Thymus (tissue), 11 donors: ENCODE results near the gene GALNT10. TPM values are rescaled to one million over a fixed set of nuclear protein-coding genes. Genes with fewer than 3 reads are reported as not detected.
A peak's percentile ranks its signal among the peaks of the same experiment; 100 is the strongest.

Source experiments
- DNase-seq, 9 donors: peaks; one replicate each; pipeline ENCODE4 v3.0.0-alpha.2; 2013; ENCODE audit warnings: low spot score in 9 of 9, low read depth in 6 of 9, missing footprints in 1 of 9
- H3K27ac ChIP-seq, 2 donors: one replicate each; pipeline ENCODE4 v1.5.1; 2013; ENCODE audit warnings: control low read depth in 1 of 2, low read depth in 1 of 2, low read length in 1 of 2, mild to moderate bottlenecking in 1 of 2, moderate library complexity in 1 of 2
- H3K27me3 ChIP-seq, 2 donors: one replicate each; pipeline ENCODE4 v1.5.1; 2013; ENCODE audit warnings: low read length in 1 of 2; ENCODE audit not compliant: control insufficient read depth in 2 of 2, insufficient read depth in 1 of 2
- H3K36me3 ChIP-seq, 2 donors: one replicate each; pipeline ENCODE4 v1.5.1; 2013; ENCODE audit warnings: low read length in 1 of 2, mild to moderate bottlenecking in 1 of 2, moderate library complexity in 1 of 2; ENCODE audit not compliant: control insufficient read depth in 2 of 2, insufficient read depth in 2 of 2
- H3K4me1 ChIP-seq, 2 donors: one replicate each; pipeline ENCODE4 v1.5.1; 2013; ENCODE audit warnings: low read length in 2 of 2; ENCODE audit not compliant: control insufficient read depth in 2 of 2, insufficient read depth in 2 of 2
- H3K4me3 ChIP-seq, 2 donors: one replicate each; pipeline ENCODE4 v1.5.1; 2013; ENCODE audit warnings: low read length in 2 of 2, control low read depth in 1 of 2, mild to moderate bottlenecking in 1 of 2
- H3K9me3 ChIP-seq, 2 donors: one replicate each; pipeline ENCODE4 v1.5.1; 2013; ENCODE audit warnings: low read length in 1 of 2, mild to moderate bottlenecking in 1 of 2; ENCODE audit not compliant: control insufficient read depth in 2 of 2, insufficient read depth in 1 of 2
- WGBS: extraction: QIAGEN DNeasy Blood & Tissue Kit; methylation state at CpG from one replicate; pipeline ENCODE4 v1.1.7; 2013; 5-methylcytosine and 5-hydroxymethylcytosine counted together
- polyA plus RNA-seq: library from polyadenylated mRNA; stranded (reverse); fragments of 200-250 nt; gene quantifications from one replicate; pipeline ENCODE4 v1.2.3, GENCODE V29; 2013
- total RNA-seq: library from RNA; stranded (reverse); fragments of 120-200 nt; gene quantifications from one replicate; pipeline ENCODE4 v1.2.4, GENCODE V29; 2013
- donor health status: healthy.

The GALNT10 gene
- total and polyA plus RNA-seq, 2 donors, result 8.7 to 9.7 TPM

DNA sequence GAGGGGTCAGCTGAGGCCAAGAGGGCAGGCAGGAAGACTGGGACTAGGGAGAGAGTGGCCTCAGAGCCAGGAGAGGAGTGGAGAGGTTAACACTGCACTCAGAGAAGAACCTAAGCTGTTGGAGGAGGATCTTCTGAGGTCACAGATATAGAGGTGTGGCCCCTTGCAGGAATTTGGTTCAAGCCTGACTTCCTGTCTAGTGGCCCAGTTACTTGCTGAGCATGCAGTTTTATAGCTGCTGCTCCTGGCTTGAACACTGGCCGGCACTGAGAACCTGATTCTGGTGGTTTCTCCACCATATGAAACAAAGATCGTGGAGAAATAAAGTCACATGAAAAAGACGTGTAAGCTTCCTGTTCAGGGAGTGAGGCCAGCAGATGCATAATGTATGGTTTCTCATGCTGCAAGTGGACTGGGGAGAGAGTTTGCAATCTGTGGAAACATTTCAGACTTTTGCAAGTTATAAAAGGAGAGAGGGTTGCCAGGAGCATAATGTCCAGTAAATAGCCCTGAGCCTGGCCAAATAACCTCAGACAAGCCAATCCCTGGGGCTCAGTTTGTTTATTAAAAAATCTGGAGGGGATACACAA, 82.6 kb downstream of the GALNT10 start:
- no peaks in the 10 kb centered on the region for H3K9me3 ChIP-seq
- DNase-seq, result peak in 3 of 9 donors; percentile 4 to 27 (median 11)
- H3K4me1 ChIP-seq, result peaks cover 0 to 18% of the 10 kb centered on the region in 2 donors
- H3K27ac ChIP-seq, result peak overlapping the region in 1 of 2 donors; percentile 47
- no peaks in the 10 kb centered on the region for H3K27me3 ChIP-seq
- 15% methylated on average over 3 of the region's 3 CpGs for WGBS
- H3K36me3 ChIP-seq, result no peaks in the 10 kb centered on the region
- no peak overlapping the region for H3K4me3 ChIP-seq

DNA sequence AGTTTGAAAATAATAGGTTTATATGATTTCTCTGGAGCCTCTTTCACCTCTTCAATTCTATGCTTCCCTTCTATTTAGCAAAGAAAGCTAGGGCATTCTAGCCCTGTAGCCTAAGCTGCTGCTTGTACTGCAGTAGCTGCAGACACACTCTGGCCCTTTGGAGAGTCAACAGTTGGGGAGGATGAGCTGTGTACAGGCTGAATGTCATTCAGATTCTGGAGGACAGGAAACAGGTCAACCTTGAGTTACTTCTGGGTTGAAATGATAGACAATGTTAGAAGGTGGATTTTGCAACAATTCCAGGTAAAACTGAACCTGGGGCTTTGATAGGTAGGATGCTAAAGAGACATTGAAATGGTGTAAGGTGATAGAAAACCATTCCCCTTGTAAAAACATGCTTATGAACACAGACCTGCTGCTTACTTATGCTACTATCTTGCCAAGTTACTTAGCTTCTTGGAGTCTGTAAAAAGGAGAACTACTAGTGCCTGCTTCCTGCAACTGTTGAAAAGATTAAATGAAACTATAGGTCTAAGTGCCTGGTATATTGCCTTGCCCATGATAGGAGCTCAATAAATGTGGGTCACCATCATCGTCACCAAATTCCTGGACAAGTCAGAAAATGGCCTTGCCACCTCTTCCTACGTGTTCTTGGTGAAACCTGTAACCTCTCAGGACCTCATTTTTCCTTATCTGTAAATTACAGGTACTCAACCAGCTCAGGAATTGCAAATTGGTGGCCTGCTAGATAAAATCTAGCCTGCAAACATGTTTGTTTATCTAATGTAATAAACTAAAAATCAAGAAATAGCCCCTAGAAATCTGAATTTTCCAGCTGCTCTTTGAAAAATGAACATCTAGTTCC, 83.7 kb downstream of the GALNT10 start:
- DNase-seq, result no peak
- peaks cover 0 to 18% of the 10 kb centered on the region in 2 donors for H3K4me1 ChIP-seq
- WGBS, result 75% methylated on average over 2 of the region's 2 CpGs
- H3K36me3 ChIP-seq, result no peaks in the 10 kb centered on the region
- H3K9me3 ChIP-seq, result no peaks in the 10 kb centered on the region
- H3K4me3 ChIP-seq, result no peak overlapping the region
- no peak overlapping the region for H3K27ac ChIP-seq
- no peaks in the 10 kb centered on the region for H3K27me3 ChIP-seq

GRCh38 chr5:154274828-154275185, 84.3 kb downstream of the GALNT10 start:
- Histone ChIP-seq H3K4me1 (peaks cover 0 to 18% of the 10 kb centered on the region in 2 donors), H3K9me3 (no peaks in the 10 kb centered on the region), H3K27me3 (no peaks in the 10 kb centered on the region), H3K4me3 (no peak overlapping the region), H3K36me3 (no peaks in the 10 kb centered on the region), H3K27ac (no peak overlapping the region)
- WGBS, result 92% methylated on average over 4 of the region's 4 CpGs
- no peak for DNase-seq

DNA sequence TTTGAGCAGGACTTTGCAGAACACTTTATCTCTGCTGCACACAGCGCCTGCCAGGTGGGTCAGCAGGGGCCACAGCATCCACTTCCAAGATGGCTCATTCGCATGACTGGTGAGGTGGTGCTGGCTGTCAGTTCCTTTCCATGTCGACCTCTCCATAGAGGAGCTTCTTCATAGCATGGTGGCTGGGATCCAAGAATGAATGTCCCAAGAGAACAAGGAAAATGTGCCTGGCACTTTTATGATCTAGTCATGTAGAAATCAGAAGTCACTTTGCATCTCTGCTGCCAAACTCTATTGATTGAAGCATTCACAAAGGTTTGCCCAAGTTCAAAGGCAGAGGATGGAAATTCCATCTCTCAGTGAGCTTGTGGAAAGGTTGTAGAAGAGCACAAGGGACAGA, 85.0 kb downstream of the GALNT10 start:
- no peaks in the 10 kb centered on the region for H3K27me3 ChIP-seq
- no peak overlapping the region for H3K4me3 ChIP-seq
- no peaks in the 10 kb centered on the region for H3K9me3 ChIP-seq
- H3K4me1 ChIP-seq, result peaks cover 0 to 18% of the 10 kb centered on the region in 2 donors
- no peak overlapping the region for H3K27ac ChIP-seq
- no peak for DNase-seq
- 97% methylated on average over 3 of the region's 3 CpGs for WGBS
- H3K36me3 ChIP-seq, result no peaks in the 10 kb centered on the region

- H3K27me3 ChIP-seq, result no peaks in the 10 kb centered on the region
- 95% methylated on average over 5 of the region's 5 CpGs for WGBS
- no peaks in the 10 kb centered on the region for H3K9me3 ChIP-seq
- no peak overlapping the region for H3K27ac ChIP-seq
- no peak for DNase-seq
- H3K4me3 ChIP-seq, result no peak overlapping the region
- H3K4me1 ChIP-seq, result peaks cover 0 to 18% of the 10 kb centered on the region in 2 donors
- H3K36me3 ChIP-seq, result no peaks in the 10 kb centered on the region
Measured at GRCh38 chr5:154276261-154276972, 85.9 kb downstream of the GALNT10 start.

GRCh38 chr5:154276973-154277331, 86.4 kb downstream of the GALNT10 start:
- H3K36me3 ChIP-seq, result no peaks in the 10 kb centered on the region
- WGBS, result 91% methylated on average over 1 of the region's 1 CpG
- no peaks in the 10 kb centered on the region for H3K27me3 ChIP-seq
- no peak for DNase-seq
- H3K4me1 ChIP-seq, result peaks cover 0 to 18% of the 10 kb centered on the region in 2 donors
- no peak overlapping the region for H3K27ac ChIP-seq
- no peak overlapping the region for H3K4me3 ChIP-seq
- H3K9me3 ChIP-seq, result no peaks in the 10 kb centered on the region

- H3K4me1 ChIP-seq, result peaks cover 0 to 16% of the 10 kb centered on the region in 2 donors
- DNase-seq, result no peak
Measured at GRCh38 chr5:154277499-154277898, 87.0 kb downstream of the GALNT10 start.

GRCh38 chr5:154278186-154278585, 87.7 kb downstream of the GALNT10 start:
- Histone ChIP-seq H3K9me3 (no peaks in the 10 kb centered on the region), H3K4me1 (peaks cover 0 to 9% of the 10 kb centered on the region in 2 donors), H3K36me3 (no peaks in the 10 kb centered on the region), H3K27me3 (no peaks in the 10 kb centered on the region), H3K27ac (no peak overlapping the region), H3K4me3 (no peak overlapping the region)
- DNase-seq, result no peak

More at GRCh38 chr5:154277499-154277898, 87.0 kb downstream of the GALNT10 start:
- Histone ChIP-seq H3K4me3 (no peak overlapping the region), H3K36me3 (no peaks in the 10 kb centered on the region), H3K9me3 (no peaks in the 10 kb centered on the region), H3K27me3 (no peaks in the 10 kb centered on the region), H3K27ac (no peak overlapping the region)
- WGBS, result 97% methylated on average over 1 of the region's 1 CpG

GRCh38 chr5:154278908-154279307, 88.4 kb downstream of the GALNT10 start:
- H3K27ac ChIP-seq, result no peak overlapping the region
- peaks cover 0 to 4% of the 10 kb centered on the region in 2 donors for H3K4me1 ChIP-seq
- H3K27me3 ChIP-seq, result no peaks in the 10 kb centered on the region
- no peak overlapping the region for H3K4me3 ChIP-seq
- no peaks in the 10 kb centered on the region for H3K36me3 ChIP-seq
- DNase-seq, result no peak
- no peaks in the 10 kb centered on the region for H3K9me3 ChIP-seq
